Esophagus (tissue), 2 donors: ENCODE results near the gene TMC1. TPM values are rescaled to one million over a fixed set of nuclear protein-coding genes. Genes with fewer than 3 reads are reported as not detected.

Source experiments
- H3K27ac ChIP-seq, 2 donors: one replicate each; pipeline ENCODE4 v1.5.1; 2013; ENCODE audit warnings: low read depth in 2 of 2, mild to moderate bottlenecking in 2 of 2, inconsistent platforms in 1 of 2, low read length in 1 of 2, moderate library complexity in 1 of 2
- H3K27me3 ChIP-seq, 2 donors: one replicate each; pipeline ENCODE4 v1.6.1; 2013; ENCODE audit warnings: low read length in 2 of 2, control low read depth in 1 of 2, mild to moderate bottlenecking in 1 of 2; ENCODE audit not compliant: insufficient read depth in 2 of 2, control insufficient read depth in 1 of 2
- H3K36me3 ChIP-seq, 2 donors: one replicate each; pipeline ENCODE4 v1.6.1; 2013; ENCODE audit warnings: low read length in 1 of 2; ENCODE audit not compliant: control insufficient read depth in 2 of 2, insufficient read depth in 2 of 2
- H3K4me1 ChIP-seq, 2 donors: one replicate each; pipeline ENCODE4 v1.6.1; 2013; ENCODE audit warnings: low read length in 1 of 2; ENCODE audit not compliant: control insufficient read depth in 2 of 2, insufficient read depth in 2 of 2
- H3K4me3 ChIP-seq, 2 donors: one replicate each; pipeline ENCODE4 v1.5.1; 2013; ENCODE audit warnings: low read length in 2 of 2, mild to moderate bottlenecking in 2 of 2, low read depth in 1 of 2, moderate library complexity in 1 of 2
- H3K9me3 ChIP-seq, 2 donors: one replicate each; pipeline ENCODE4 v1.6.1; 2013; ENCODE audit warnings: mild to moderate bottlenecking in 2 of 2, low read depth in 1 of 2, low read length in 1 of 2, moderate library complexity in 1 of 2; ENCODE audit not compliant: control insufficient read depth in 2 of 2, insufficient read depth in 1 of 2
- WGBS, 2 donors: extraction: QIAGEN DNeasy Blood & Tissue Kit; methylation state at CpG; one replicate each; pipeline ENCODE4 v1.1.7; 2013; 5-methylcytosine and 5-hydroxymethylcytosine counted together
- polyA plus RNA-seq, 2 donors: library from polyadenylated mRNA; stranded (reverse); fragments of 200-250 nt; gene quantifications; one replicate each; pipeline ENCODE4 v1.2.3, GENCODE V29; 2013
- donor health status: healthy with polysubstance abuse.
- donor health status: Bipolar disorder and iron deficiency.

The TMC1 gene
- polyA plus RNA-seq, 2 donors = 6.1 to 10.3 TPM

DNA sequence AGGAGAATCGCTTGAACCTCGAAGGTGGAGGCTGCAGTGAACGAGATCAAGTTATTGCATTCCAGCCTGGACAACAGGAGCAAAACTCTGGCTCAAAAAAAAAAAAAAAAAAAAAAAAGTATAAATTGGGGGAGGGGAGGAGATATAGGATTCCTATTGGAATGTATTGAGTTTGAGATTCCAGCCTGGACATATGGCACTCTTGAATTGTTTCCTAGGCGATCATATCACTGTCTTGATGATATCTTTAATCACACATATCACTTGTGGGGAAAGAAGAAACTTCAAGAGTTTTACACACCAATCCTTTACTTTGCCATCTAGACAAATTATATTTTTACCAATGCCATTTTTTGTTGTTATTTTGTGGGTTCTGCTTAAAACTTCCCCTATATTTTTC is 42.4 kb downstream of the TMC1 start:
- no peak overlapping the region for H3K27ac ChIP-seq
- no peaks in the 10 kb centered on the region for H3K4me1 ChIP-seq
- WGBS, 2 donors = 93 to 94% methylated on average over 4 of the region's 4 CpGs
- H3K9me3 ChIP-seq = peaks cover 0 to 3% of the 10 kb centered on the region in 2 donors
- H3K36me3 ChIP-seq = no peaks in the 10 kb centered on the region
- H3K27me3 ChIP-seq = no peaks in the 10 kb centered on the region
- no peak overlapping the region for H3K4me3 ChIP-seq

DNA sequence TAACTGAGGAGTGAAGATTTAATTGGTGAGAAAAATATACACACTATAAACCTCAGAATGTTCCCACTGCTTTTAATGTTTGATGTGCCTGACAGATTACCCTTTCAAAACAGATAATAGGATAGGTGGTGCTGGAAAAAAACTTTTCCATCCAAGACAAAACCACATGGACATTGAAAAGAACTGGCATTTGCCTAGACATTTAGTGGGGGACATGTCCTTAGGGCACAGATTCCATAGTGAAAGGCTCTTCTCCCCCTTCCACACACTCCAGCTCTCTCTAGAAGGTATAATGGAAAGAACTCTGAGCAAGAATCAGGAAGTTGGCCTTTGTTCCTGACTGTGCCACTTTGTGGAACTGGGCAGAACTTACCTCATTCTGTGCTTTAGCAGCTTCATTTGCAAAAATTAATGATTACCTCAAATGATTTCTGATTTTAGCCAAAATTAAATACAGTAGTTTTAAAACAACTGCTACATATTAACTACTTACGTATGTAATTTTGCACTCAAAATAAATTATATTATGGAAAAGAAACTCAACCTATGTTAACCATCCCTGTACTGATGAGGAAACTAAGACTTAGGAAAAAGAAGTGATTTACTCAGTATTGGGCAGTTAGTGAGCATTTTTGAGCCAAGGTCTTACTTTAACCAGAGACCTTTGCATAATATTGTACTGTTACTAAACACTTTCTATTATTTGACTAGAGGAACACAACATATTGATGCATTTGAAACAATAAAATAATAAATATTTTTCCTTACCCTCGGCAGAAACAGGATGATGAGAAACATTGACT is 43.3 kb downstream of the TMC1 start:
- H3K27ac ChIP-seq = peak overlapping the region in 1 of 2 donors; percentile 4
- no peaks in the 10 kb centered on the region for H3K36me3 ChIP-seq
- WGBS, 2 donors = 91 to 95% methylated on average over 2 of the region's 2 CpGs

DNA sequence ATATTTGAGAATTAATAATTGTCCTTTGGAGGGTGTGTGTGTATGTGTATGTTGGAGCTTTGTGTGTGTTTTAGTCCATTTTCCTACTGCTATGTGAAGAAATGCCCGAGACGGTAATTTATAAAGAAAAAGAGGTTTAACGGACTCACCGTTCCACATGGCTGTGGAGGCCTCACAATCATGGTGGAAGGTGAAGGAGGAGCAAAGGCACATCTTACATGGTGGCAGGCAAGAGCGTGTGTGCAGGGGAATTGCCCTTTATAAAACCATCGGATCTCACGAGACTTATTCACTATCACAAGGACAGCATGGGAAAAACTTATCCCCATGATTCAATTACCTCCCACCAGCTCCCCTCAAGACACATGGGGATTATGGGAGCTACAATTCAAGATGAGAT is 44.1 kb downstream of the TMC1 start:
- Histone ChIP-seq H3K36me3 (no peaks in the 10 kb centered on the region), H3K4me1 (no peaks in the 10 kb centered on the region), H3K27ac (no peak overlapping the region), H3K4me3 (no peak overlapping the region), H3K9me3 (peaks cover 0 to 3% of the 10 kb centered on the region in 2 donors), H3K27me3 (no peaks in the 10 kb centered on the region)
- WGBS, 2 donors = 97 to 98% methylated on average over 7 of the region's 7 CpGs

More for the DNA sequence above, 43.3 kb downstream of the TMC1 start:
- Histone ChIP-seq H3K27me3 (no peaks in the 10 kb centered on the region), H3K4me1 (no peaks in the 10 kb centered on the region), H3K4me3 (no peak overlapping the region), H3K9me3 (peaks cover 0 to 3% of the 10 kb centered on the region in 2 donors)

DNA sequence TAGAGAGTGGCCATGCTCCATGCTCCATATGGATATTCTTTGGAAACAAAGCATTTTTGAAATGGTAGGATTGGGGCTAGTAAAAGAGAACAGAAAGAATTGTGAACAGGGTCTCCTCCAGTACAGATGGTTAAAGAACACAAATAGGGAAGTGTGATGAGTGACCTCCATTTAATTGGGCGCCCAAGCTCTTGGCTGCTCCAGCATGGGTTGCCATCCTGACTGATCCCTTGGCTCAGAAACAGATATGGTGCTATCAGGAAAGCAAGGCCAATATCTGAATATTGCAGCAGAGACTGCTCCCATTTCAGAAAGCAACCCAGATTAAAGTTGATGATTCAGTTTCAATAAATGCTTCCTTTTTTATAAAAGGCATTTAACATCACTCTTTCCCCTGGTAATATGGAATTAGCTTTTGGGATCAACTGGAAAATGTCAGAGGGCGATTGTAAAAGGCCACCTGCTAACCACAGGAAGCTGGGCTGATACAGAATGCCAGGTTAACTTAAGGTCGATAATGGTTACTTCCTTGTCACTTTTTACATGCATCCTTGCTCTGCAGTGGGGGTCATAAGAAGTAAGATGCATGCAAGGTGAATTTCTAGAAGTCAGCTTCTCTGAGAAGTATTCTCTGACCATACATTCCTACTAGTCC is 52.9 kb downstream of the TMC1 start:
- H3K36me3 ChIP-seq = no peaks in the 10 kb centered on the region
- H3K4me1 ChIP-seq = peaks cover 0 to 2% of the 10 kb centered on the region in 2 donors
- H3K9me3 ChIP-seq = no peaks in the 10 kb centered on the region
- H3K27ac ChIP-seq = no peak overlapping the region
- H3K4me3 ChIP-seq = no peak overlapping the region
- WGBS, 2 donors = 77 to 82% methylated on average over 3 of the region's 3 CpGs
- no peaks in the 10 kb centered on the region for H3K27me3 ChIP-seq

DNA sequence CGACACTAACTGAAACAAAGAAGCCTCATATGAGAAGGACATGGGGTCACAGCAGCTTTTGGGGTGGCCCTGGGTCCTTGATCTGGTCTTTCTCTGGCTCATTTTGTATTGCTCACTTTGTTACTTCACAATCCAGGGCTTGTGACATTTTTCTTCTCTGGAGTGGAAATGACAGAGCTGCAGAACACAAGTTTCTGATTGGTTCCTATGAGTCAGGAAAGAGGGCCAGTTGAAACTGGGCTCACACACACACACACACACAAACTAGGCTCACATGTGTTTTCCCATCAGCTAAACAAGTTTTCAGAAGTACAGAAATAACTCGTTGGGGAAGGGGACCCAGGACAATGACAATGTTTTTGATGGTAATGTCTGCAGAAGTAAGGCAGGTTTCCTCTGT is 54.3 kb downstream of the TMC1 start:
- Histone ChIP-seq H3K27me3 (no peaks in the 10 kb centered on the region), H3K36me3 (no peaks in the 10 kb centered on the region), H3K9me3 (no peaks in the 10 kb centered on the region), H3K4me1 (peaks cover 0 to 2% of the 10 kb centered on the region in 2 donors), H3K4me3 (no peak overlapping the region), H3K27ac (peak overlapping the region in 1 of 2 donors; percentile 53)
- WGBS, 2 donors = 77 to 79% methylated on average over 2 of the region's 2 CpGs

DNA sequence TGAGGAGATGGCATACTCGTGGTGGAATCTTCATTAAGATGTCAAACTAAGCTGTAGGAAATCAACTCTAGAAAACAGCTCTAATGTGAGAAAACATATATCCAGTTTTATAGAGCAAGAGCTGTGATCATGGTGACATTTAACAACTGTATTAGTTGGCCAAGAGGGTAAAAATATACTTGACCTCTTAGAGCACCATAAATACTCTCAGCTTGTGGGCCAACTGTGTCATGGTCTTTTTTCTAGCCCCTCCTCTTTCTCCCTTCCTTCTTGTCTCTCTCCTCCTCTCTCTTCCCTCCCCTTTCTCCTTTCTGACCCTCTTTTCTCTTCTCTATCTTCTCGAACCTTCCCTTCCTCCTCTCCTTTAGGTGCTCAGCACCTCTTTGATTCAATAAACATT is 54.7 kb downstream of the TMC1 start:
- WGBS, 2 donors = 71 to 93% methylated on average over 2 of the region's 2 CpGs
- no peaks in the 10 kb centered on the region for H3K27me3 ChIP-seq
- H3K27ac ChIP-seq = peak overlapping the region; percentile 81 to 88
- peaks cover 0 to 2% of the 10 kb centered on the region in 2 donors for H3K4me1 ChIP-seq
- H3K9me3 ChIP-seq = no peaks in the 10 kb centered on the region
- no peaks in the 10 kb centered on the region for H3K36me3 ChIP-seq
- no peak overlapping the region for H3K4me3 ChIP-seq

DNA sequence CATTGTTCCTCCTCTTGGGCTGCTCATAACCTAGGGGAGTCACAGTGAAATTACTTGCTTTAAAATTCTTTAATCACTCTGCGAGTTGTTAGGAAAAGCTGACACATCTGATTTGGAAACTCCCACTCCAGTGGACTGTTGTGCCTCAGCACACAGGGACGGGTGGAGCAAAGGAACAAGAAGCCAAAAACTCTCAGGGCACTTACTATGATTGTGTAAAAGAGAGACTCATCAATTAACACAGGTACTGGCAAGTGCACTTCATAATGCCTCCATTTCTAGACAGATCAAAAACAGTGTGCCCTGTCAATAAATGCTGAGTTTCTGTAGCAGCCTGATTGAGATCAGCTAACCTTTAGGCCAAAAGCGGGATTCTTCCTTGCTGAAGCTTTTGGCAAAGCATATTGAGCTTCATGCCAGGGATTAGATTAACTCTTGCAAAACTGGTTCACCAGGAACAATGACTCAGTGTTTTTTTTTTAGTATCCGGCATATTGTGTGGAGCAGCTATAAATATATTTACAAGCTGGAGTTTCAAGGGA is 55.9 kb downstream of the TMC1 start:
- H3K27ac ChIP-seq = peak overlapping the region; percentile 88 to 90
- H3K9me3 ChIP-seq = no peaks in the 10 kb centered on the region
- H3K4me1 ChIP-seq = peaks cover 0 to 2% of the 10 kb centered on the region in 2 donors
- 14 to 32% methylated on average over 4 of the region's 4 CpGs for WGBS, 2 donors
- H3K27me3 ChIP-seq = no peaks in the 10 kb centered on the region
- no peaks in the 10 kb centered on the region for H3K36me3 ChIP-seq
- H3K4me3 ChIP-seq = no peak overlapping the region

DNA sequence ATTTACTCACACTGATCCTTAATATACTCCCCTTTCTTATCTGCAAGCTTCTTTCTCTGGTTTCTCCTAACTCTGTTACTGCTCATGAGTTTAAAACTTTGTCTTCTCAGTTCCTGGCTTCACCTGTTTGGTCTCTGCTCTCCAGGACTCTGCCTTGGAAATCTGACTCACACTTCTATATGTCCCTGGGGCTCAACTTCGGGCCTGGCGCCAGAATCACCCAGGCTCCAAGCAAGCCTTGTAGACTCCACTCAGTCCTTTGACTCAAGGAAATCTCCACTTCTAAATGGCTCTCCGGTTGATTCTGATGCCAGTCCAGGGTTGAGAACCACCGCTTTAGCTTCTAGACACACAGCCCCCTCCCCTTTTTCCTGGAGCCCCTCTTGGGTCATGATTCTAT is 57.8 kb downstream of the TMC1 start:
- H3K27ac ChIP-seq = peak overlapping the region; percentile 81 to 88
- 48% methylated on average over 4 of the region's 4 CpGs for WGBS, 2 donors

DNA sequence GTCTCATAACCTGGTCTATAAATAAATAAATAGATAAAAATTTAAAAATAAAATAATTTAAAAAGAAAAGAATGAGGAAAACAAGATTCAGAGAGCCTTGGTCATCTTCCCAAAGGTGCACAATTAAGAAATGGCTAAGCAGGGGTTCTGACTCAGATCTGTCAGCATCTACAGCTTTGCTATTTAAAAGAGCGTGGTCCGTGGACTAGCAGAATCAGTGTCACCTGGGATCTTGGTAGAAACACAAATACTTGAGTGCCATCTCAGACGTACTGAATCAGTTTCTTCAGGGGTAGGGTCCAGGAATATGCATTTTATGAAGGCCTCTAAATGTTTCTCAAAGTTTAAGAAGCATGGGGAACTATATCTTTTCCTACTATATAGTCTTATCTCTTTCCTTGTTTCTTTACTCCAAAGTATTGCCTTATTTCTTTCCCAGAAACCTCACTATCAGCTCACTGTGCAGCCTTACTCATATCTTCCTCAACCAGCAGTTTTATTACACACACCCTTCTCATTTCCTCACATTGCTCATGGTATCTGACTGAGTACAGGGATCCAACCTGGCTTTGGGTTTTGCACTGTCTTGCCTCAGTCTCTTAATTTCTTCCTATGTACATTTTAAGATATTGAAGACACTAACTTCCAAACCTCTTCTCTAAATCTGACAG is 58.6 kb downstream of the TMC1 start:
- Histone ChIP-seq H3K36me3 (no peaks in the 10 kb centered on the region), H3K9me3 (no peaks in the 10 kb centered on the region), H3K27me3 (no peaks in the 10 kb centered on the region), H3K4me1 (peaks cover 0 to 2% of the 10 kb centered on the region in 2 donors), H3K4me3 (peak overlapping the region in 1 of 2 donors; percentile 11), H3K27ac (peak overlapping the region; percentile 22 to 36)
- WGBS, 2 donors = 84 to 93% methylated on average over 3 of the region's 3 CpGs

More for the DNA sequence above, 57.8 kb downstream of the TMC1 start:
- H3K36me3 ChIP-seq = no peaks in the 10 kb centered on the region
- H3K4me3 ChIP-seq = peak overlapping the region in 1 of 2 donors; percentile 49
- no peaks in the 10 kb centered on the region for H3K27me3 ChIP-seq
- no peaks in the 10 kb centered on the region for H3K9me3 ChIP-seq
- peaks cover 0 to 2% of the 10 kb centered on the region in 2 donors for H3K4me1 ChIP-seq
